ENCODE results near the gene FNDC1.

Gene FNDC1

GRCh38 chr6:159317430-159317829 lies 148.2 kb downstream of the FNDC1 start:
- no peak for DNase-seq (ENCODE audit: low read depth)
- in situ Hi-C loops (cut with HindIII; ENCODE audit: low sequenced_read_pairs), result no loop called here
- H3K4me3 ChIP-seq (ENCODE audit: low read depth, low read length), result no peak overlapping the region
- TF ChIP-seq, protein P1, sequence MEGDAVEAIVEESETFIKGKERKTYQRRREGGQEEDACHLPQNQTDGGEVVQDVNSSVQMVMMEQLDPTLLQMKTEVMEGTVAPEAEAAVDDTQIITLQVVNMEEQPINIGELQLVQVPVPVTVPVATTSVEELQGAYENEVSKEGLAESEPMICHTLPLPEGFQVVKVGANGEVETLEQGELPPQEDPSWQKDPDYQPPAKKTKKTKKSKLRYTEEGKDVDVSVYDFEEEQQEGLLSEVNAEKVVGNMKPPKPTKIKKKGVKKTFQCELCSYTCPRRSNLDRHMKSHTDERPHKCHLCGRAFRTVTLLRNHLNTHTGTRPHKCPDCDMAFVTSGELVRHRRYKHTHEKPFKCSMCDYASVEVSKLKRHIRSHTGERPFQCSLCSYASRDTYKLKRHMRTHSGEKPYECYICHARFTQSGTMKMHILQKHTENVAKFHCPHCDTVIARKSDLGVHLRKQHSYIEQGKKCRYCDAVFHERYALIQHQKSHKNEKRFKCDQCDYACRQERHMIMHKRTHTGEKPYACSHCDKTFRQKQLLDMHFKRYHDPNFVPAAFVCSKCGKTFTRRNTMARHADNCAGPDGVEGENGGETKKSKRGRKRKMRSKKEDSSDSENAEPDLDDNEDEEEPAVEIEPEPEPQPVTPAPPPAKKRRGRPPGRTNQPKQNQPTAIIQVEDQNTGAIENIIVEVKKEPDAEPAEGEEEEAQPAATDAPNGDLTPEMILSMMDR (IDR thresholded peaks at IDR 0.05; ENCODE audit: low read depth, low read length, missing control alignments), result no peak

- DNase-seq (ENCODE audit: low read depth), result no peak
- TF ChIP-seq, protein P1 (IDR thresholded peaks at IDR 0.05; ENCODE audit: low read depth, low read length, missing control alignments), result no peak
- H3K4me3 ChIP-seq (ENCODE audit: low read depth, low read length), result no peak overlapping the region
- in situ Hi-C loops (cut with HindIII; ENCODE audit: low sequenced_read_pairs), result no loop called here
These were observed 152.1 kb downstream of the FNDC1 start for GRCh38 chr6:159321267-159321666.

Data from astrocyte of the cerebellum (primary cell).